ENCODE results near the gene HUWE1.

Gene HUWE1

GRCh38 chrX:53605004-53605403, 81.5 kb downstream of the HUWE1 start:
- H3K4me1 ChIP-seq (ENCODE audit: insufficient read depth, low read length), result no peaks in the 10 kb centered on the region
- H3K27me3 ChIP-seq (ENCODE audit: insufficient read depth, low read length), result no peaks in the 10 kb centered on the region
- no peak overlapping the region for H3K4me3 ChIP-seq (ENCODE audit: low read length)
- no peaks in the 10 kb centered on the region for H3K9me3 ChIP-seq (ENCODE audit: insufficient read depth, low read depth, low read length)
- H3K9ac ChIP-seq (ENCODE audit: low read depth, low read length), result no peak overlapping the region
- 91% methylated on average over 3 of the region's 4 CpGs for WGBS
- H3K27ac ChIP-seq (ENCODE audit: low read depth, low read length), result no peak overlapping the region
- peaks cover 99% of the 10 kb centered on the region for H3K36me3 ChIP-seq (ENCODE audit: insufficient read depth, low read length)

- WGBS, result 88% methylated on average over 2 of the region's 2 CpGs
- Histone ChIP-seq H3K4me1 (ENCODE audit: insufficient read depth, low read length) (no peaks in the 10 kb centered on the region), H3K36me3 (ENCODE audit: insufficient read depth, low read length) (peaks cover 94% of the 10 kb centered on the region), H3K27me3 (ENCODE audit: insufficient read depth, low read length) (no peaks in the 10 kb centered on the region), H3K27ac (ENCODE audit: low read depth, low read length) (no peak overlapping the region), H3K9ac (ENCODE audit: low read depth, low read length) (no peak overlapping the region), H3K4me3 (ENCODE audit: low read length) (no peak overlapping the region), H3K9me3 (ENCODE audit: insufficient read depth, low read depth, low read length) (no peaks in the 10 kb centered on the region)
Measured at GRCh38 chrX:53599781-53600396, 86.6 kb downstream of the HUWE1 start.

GRCh38 chrX:53598169-53598568, 88.3 kb downstream of the HUWE1 start:
- Histone ChIP-seq H3K9me3 (ENCODE audit: insufficient read depth, low read depth, low read length) (no peaks in the 10 kb centered on the region), H3K9ac (ENCODE audit: low read depth, low read length) (no peak overlapping the region), H3K27ac (ENCODE audit: low read depth, low read length) (no peak overlapping the region), H3K36me3 (ENCODE audit: insufficient read depth, low read length) (peaks cover 92% of the 10 kb centered on the region), H3K4me3 (ENCODE audit: low read length) (no peak overlapping the region), H3K27me3 (ENCODE audit: insufficient read depth, low read length) (no peaks in the 10 kb centered on the region), H3K4me1 (ENCODE audit: insufficient read depth, low read length) (no peaks in the 10 kb centered on the region)
- 96% methylated on average over 2 of the region's 2 CpGs for WGBS

- WGBS, result 94% methylated on average over 7 of the region's 7 CpGs
- Histone ChIP-seq H3K4me3 (ENCODE audit: low read length) (no peak overlapping the region), H3K27me3 (ENCODE audit: insufficient read depth, low read length) (no peaks in the 10 kb centered on the region), H3K36me3 (ENCODE audit: insufficient read depth, low read length) (peaks cover 93% of the 10 kb centered on the region), H3K4me1 (ENCODE audit: insufficient read depth, low read length) (no peaks in the 10 kb centered on the region), H3K27ac (ENCODE audit: low read depth, low read length) (no peak overlapping the region), H3K9me3 (ENCODE audit: insufficient read depth, low read depth, low read length) (no peaks in the 10 kb centered on the region), H3K9ac (ENCODE audit: low read depth, low read length) (no peak overlapping the region)
Measured at GRCh38 chrX:53595266-53595810, 91.2 kb downstream of the HUWE1 start.

GRCh38 chrX:53594354-53594753, 92.2 kb downstream of the HUWE1 start:
- Histone ChIP-seq H3K9ac (ENCODE audit: low read depth, low read length) (no peak overlapping the region), H3K9me3 (ENCODE audit: insufficient read depth, low read depth, low read length) (no peaks in the 10 kb centered on the region), H3K27ac (ENCODE audit: low read depth, low read length) (no peak overlapping the region), H3K4me3 (ENCODE audit: low read length) (no peak overlapping the region), H3K36me3 (ENCODE audit: insufficient read depth, low read length) (peaks cover 93% of the 10 kb centered on the region), H3K27me3 (ENCODE audit: insufficient read depth, low read length) (no peaks in the 10 kb centered on the region), H3K4me1 (ENCODE audit: insufficient read depth, low read length) (no peaks in the 10 kb centered on the region)
- WGBS, result 100% methylated on average over 1 of the region's 1 CpG

- WGBS, result 94% methylated on average over 3 of the region's 5 CpGs
- H3K9me3 ChIP-seq (ENCODE audit: insufficient read depth, low read depth, low read length), result no peaks in the 10 kb centered on the region
- no peak overlapping the region for H3K27ac ChIP-seq (ENCODE audit: low read depth, low read length)
- peaks cover 100% of the 10 kb centered on the region for H3K36me3 ChIP-seq (ENCODE audit: insufficient read depth, low read length)
- H3K4me3 ChIP-seq (ENCODE audit: low read length), result no peak overlapping the region
- H3K9ac ChIP-seq (ENCODE audit: low read depth, low read length), result no peak overlapping the region
- H3K27me3 ChIP-seq (ENCODE audit: insufficient read depth, low read length), result no peaks in the 10 kb centered on the region
- H3K4me1 ChIP-seq (ENCODE audit: insufficient read depth, low read length), result no peaks in the 10 kb centered on the region
Measured at GRCh38 chrX:53587795-53588420, 98.6 kb downstream of the HUWE1 start.

- Histone ChIP-seq H3K36me3 (ENCODE audit: insufficient read depth, low read length) (peaks cover 100% of the 10 kb centered on the region), H3K4me3 (ENCODE audit: low read length) (no peak overlapping the region), H3K27ac (ENCODE audit: low read depth, low read length) (no peak overlapping the region), H3K9ac (ENCODE audit: low read depth, low read length) (no peak overlapping the region), H3K9me3 (ENCODE audit: insufficient read depth, low read depth, low read length) (peaks cover 9% of the 10 kb centered on the region; the same call in 1 of the 2 replicates), H3K4me1 (ENCODE audit: insufficient read depth, low read length) (no peaks in the 10 kb centered on the region), H3K27me3 (ENCODE audit: insufficient read depth, low read length) (no peaks in the 10 kb centered on the region)
- WGBS, result 95% methylated on average over 9 of the region's 9 CpGs
Measured at GRCh38 chrX:53584891-53585290, 101.6 kb downstream of the HUWE1 start.

GRCh38 chrX:53583571-53583970, 102.9 kb downstream of the HUWE1 start:
- Histone ChIP-seq H3K4me3 (ENCODE audit: low read length) (no peak overlapping the region), H3K27ac (ENCODE audit: low read depth, low read length) (no peak overlapping the region), H3K27me3 (ENCODE audit: insufficient read depth, low read length) (no peaks in the 10 kb centered on the region), H3K9ac (ENCODE audit: low read depth, low read length) (no peak overlapping the region), H3K9me3 (ENCODE audit: insufficient read depth, low read depth, low read length) (peaks cover 10% of the 10 kb centered on the region; the same call in 1 of the 2 replicates), H3K36me3 (ENCODE audit: insufficient read depth, low read length) (peaks cover 88% of the 10 kb centered on the region), H3K4me1 (ENCODE audit: insufficient read depth, low read length) (no peaks in the 10 kb centered on the region)
- WGBS, result 95% methylated on average over 7 of the region's 7 CpGs

- H3K9me3 ChIP-seq (ENCODE audit: insufficient read depth, low read depth, low read length), result peaks cover 10% of the 10 kb centered on the region; the same call in 1 of the 2 replicates
- H3K36me3 ChIP-seq (ENCODE audit: insufficient read depth, low read length), result peaks cover 75% of the 10 kb centered on the region
- 96% methylated on average over 10 of the region's 12 CpGs for WGBS
- H3K27me3 ChIP-seq (ENCODE audit: insufficient read depth, low read length), result no peaks in the 10 kb centered on the region
- H3K27ac ChIP-seq (ENCODE audit: low read depth, low read length), result no peak overlapping the region
- no peak overlapping the region for H3K9ac ChIP-seq (ENCODE audit: low read depth, low read length)
- no peaks in the 10 kb centered on the region for H3K4me1 ChIP-seq (ENCODE audit: insufficient read depth, low read length)
- no peak overlapping the region for H3K4me3 ChIP-seq (ENCODE audit: low read length)
Measured at GRCh38 chrX:53580742-53581504, 105.6 kb downstream of the HUWE1 start.

- no peak overlapping the region for H3K9ac ChIP-seq (ENCODE audit: low read depth, low read length)
- H3K9me3 ChIP-seq (ENCODE audit: insufficient read depth, low read depth, low read length), result no peaks in the 10 kb centered on the region
- H3K4me3 ChIP-seq (ENCODE audit: low read length), result no peak overlapping the region
- no peaks in the 10 kb centered on the region for H3K4me1 ChIP-seq (ENCODE audit: insufficient read depth, low read length)
- peaks cover 99% of the 10 kb centered on the region for H3K36me3 ChIP-seq (ENCODE audit: insufficient read depth, low read length)
- H3K27me3 ChIP-seq (ENCODE audit: insufficient read depth, low read length), result no peaks in the 10 kb centered on the region
- no peak overlapping the region for H3K27ac ChIP-seq (ENCODE audit: low read depth, low read length)
Measured at GRCh38 chrX:53571494-53571893, 115.0 kb downstream of the HUWE1 start.

GRCh38 chrX:53563324-53563723, 123.2 kb downstream of the HUWE1 start:
- no peak overlapping the region for H3K27ac ChIP-seq (ENCODE audit: low read depth, low read length)
- H3K27me3 ChIP-seq (ENCODE audit: insufficient read depth, low read length), result no peaks in the 10 kb centered on the region
- 99% methylated on average over 4 of the region's 4 CpGs for whole genome bisulfite sequencing
- no peaks in the 10 kb centered on the region for H3K4me1 ChIP-seq (ENCODE audit: insufficient read depth, low read length)
- peaks cover 99% of the 10 kb centered on the region for H3K36me3 ChIP-seq (ENCODE audit: insufficient read depth, low read length)
- H3K9ac ChIP-seq (ENCODE audit: low read depth, low read length), result no peak overlapping the region
- no peaks in the 10 kb centered on the region for H3K9me3 ChIP-seq (ENCODE audit: insufficient read depth, low read depth, low read length)
- no peak overlapping the region for H3K4me3 ChIP-seq (ENCODE audit: low read length)

Data from HUES64 (cell line).